Panc1 (cell line): ENCODE results near the gene PARD6B.

Experiments
- CTCF ChIP-seq: fragments of 450-650 bp; IDR thresholded peaks from 2 replicates; pipeline ENCODE4 v1.5.1; 2017; ENCODE audit warnings: mild to moderate bottlenecking
- POLR2AphosphoS5 ChIP-seq: IDR thresholded peaks from 2 replicates; pipeline ENCODE4 v1.6.1; 2012; ENCODE audit warnings: mild to moderate bottlenecking, low read depth, low read length, moderate library complexity
- TF ChIP-seq, protein P1 (sequence below), 2 experiments: IDR thresholded peaks; 2 replicates each; pipeline ENCODE4 v1.6.1; 2011 to 2012; ENCODE audit warnings: low read depth in 2 of 2, control low read depth in 1 of 2, low read length in 1 of 2, mild to moderate bottlenecking in 1 of 2, moderate library complexity in 1 of 2; ENCODE audit not compliant: insufficient read depth in 1 of 2

DNA sequence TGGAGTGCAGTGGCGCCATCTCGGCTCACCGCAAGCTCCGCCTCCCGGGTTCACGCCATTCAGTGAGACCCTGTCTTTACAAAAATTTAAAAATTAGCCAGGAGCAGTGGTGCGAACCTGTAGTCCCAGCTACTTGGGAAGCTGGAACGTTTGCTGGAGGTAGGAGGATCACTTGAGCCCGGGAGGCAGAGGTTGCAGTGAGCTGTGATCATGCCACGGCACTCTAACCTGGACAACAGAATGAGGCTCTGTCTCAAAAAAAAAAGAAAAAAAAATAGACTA lies 5.7 kb upstream of the PARD6B start:
- TF ChIP-seq, protein P1, sequence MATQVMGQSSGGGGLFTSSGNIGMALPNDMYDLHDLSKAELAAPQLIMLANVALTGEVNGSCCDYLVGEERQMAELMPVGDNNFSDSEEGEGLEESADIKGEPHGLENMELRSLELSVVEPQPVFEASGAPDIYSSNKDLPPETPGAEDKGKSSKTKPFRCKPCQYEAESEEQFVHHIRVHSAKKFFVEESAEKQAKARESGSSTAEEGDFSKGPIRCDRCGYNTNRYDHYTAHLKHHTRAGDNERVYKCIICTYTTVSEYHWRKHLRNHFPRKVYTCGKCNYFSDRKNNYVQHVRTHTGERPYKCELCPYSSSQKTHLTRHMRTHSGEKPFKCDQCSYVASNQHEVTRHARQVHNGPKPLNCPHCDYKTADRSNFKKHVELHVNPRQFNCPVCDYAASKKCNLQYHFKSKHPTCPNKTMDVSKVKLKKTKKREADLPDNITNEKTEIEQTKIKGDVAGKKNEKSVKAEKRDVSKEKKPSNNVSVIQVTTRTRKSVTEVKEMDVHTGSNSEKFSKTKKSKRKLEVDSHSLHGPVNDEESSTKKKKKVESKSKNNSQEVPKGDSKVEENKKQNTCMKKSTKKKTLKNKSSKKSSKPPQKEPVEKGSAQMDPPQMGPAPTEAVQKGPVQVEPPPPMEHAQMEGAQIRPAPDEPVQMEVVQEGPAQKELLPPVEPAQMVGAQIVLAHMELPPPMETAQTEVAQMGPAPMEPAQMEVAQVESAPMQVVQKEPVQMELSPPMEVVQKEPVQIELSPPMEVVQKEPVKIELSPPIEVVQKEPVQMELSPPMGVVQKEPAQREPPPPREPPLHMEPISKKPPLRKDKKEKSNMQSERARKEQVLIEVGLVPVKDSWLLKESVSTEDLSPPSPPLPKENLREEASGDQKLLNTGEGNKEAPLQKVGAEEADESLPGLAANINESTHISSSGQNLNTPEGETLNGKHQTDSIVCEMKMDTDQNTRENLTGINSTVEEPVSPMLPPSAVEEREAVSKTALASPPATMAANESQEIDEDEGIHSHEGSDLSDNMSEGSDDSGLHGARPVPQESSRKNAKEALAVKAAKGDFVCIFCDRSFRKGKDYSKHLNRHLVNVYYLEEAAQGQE (IDR thresholded peaks at IDR 0.05; ENCODE audit: insufficient read depth in 1 of 2, low read depth in 2 of 2, low read length in 1 of 2): no peak
- TF ChIP-seq CTCF (no peak), POLR2AphosphoS5 (no peak)
